WTC11 (cell line): Measurements from ENCODE around the gene CEP57L1. TPM values are rescaled to one million over a fixed set of nuclear protein-coding genes. Genes with fewer than 3 reads are reported as not detected.

Source experiments
- ATAC-seq: fragments of 200-7000 bp; cut with Tn5 transposase; 2 replicates; pipeline ENCODE4 v1.10.0; 2021; ENCODE audit warnings: mild to moderate bottlenecking, moderate library complexity
- CTCF ChIA-PET: fragments of 300-600 bp; sonication (Branson Sonifier 250); formaldehyde crosslinking; loops from one replicate; lab custom pipeline; 2021; ENCODE audit warnings: antibody characterized with exemption; lab: Charles Lee
- POLR2A ChIA-PET: fragments of 350-600 bp; sonication (Branson Sonifier 250); formaldehyde crosslinking; loops from one replicate; lab custom pipeline; 2021; ENCODE audit warnings: antibody characterized with exemption; lab: Charles Lee
- DNase-seq: peaks from one replicate; pipeline ENCODE4 v3.0.0; 2021; ENCODE audit warnings: low spot score
- H3K27ac Mint-ChIP-seq: 2 replicates; pipeline ENCODE4 v1.8.0; 2021; ENCODE audit warnings: mixed read lengths
- H3K27me3 Mint-ChIP-seq: 2 replicates; pipeline ENCODE4 v1.8.0; 2021; ENCODE audit warnings: low read depth, mild to moderate bottlenecking, moderate library complexity, mixed read lengths
- H3K36me3 Mint-ChIP-seq: 2 replicates; pipeline ENCODE4 v1.8.0; 2021; ENCODE audit warnings: mixed read lengths
- H3K4me1 Mint-ChIP-seq: 2 replicates; pipeline ENCODE4 v1.8.0; 2022; ENCODE audit warnings: mixed read lengths
- H3K4me3 Mint-ChIP-seq: 2 replicates; pipeline ENCODE4 v1.8.0; 2021; ENCODE audit warnings: mild to moderate bottlenecking, moderate library complexity, mixed read lengths
- H3K9me3 Mint-ChIP-seq: 2 replicates; pipeline ENCODE4 v1.8.0; 2021; ENCODE audit warnings: mixed read lengths
- ATF6 ChIP-seq: sonication (generic); formaldehyde crosslinking; IDR thresholded peaks from 2 replicates; pipeline ENCODE4 v1.8.1; 2023; ENCODE audit warnings: mild to moderate bottlenecking, missing genetic modification reagents
- CBFB ChIP-seq: sonication (generic); formaldehyde crosslinking; IDR thresholded peaks from 2 replicates; pipeline ENCODE4 v1.8.1; 2022; ENCODE audit warnings: mild to moderate bottlenecking, low read depth, missing genetic modification reagents
- FOXJ3 ChIP-seq: sonication (generic); formaldehyde crosslinking; IDR thresholded peaks from 2 replicates; pipeline ENCODE4 v1.9.0; 2021; ENCODE audit warnings: missing genetic modification reagents, mild to moderate bottlenecking, borderline replicate concordance
- FOXK1 ChIP-seq: sonication (generic); formaldehyde crosslinking; IDR thresholded peaks from 2 replicates; pipeline ENCODE4 v1.8.0; 2022; ENCODE audit warnings: mild to moderate bottlenecking, moderate library complexity, missing genetic modification reagents
- FOXP1 ChIP-seq: sonication (generic); formaldehyde crosslinking; IDR thresholded peaks from 2 replicates; pipeline ENCODE4 v1.8.0; 2022; ENCODE audit warnings: missing genetic modification reagents, mild to moderate bottlenecking, moderate library complexity, borderline replicate concordance
- IRF2 ChIP-seq: sonication (generic); formaldehyde crosslinking; IDR thresholded peaks from 2 replicates; pipeline ENCODE4 v1.8.0; 2022; ENCODE audit warnings: low read depth, missing genetic modification reagents, borderline replicate concordance
- NR3C1 ChIP-seq: sonication (generic); formaldehyde crosslinking; conservative IDR thresholded peaks from 2 replicates; pipeline ENCODE4 v1.8.1; 2023; ENCODE audit warnings: low read depth, mild to moderate bottlenecking, missing genetic modification reagents
- PRDM15 ChIP-seq: sonication (generic); formaldehyde crosslinking; IDR thresholded peaks from 2 replicates; pipeline ENCODE4 v1.8.0; 2022; ENCODE audit warnings: missing genetic modification reagents
- PREB ChIP-seq: sonication (generic); formaldehyde crosslinking; IDR thresholded peaks from 2 replicates; pipeline ENCODE4 v1.8.1; 2022; ENCODE audit warnings: mild to moderate bottlenecking, missing genetic modification reagents, moderate library complexity, borderline replicate concordance
- SMAD3 ChIP-seq: sonication (generic); formaldehyde crosslinking; IDR thresholded peaks from 2 replicates; pipeline ENCODE4 v1.8.0; 2022; ENCODE audit warnings: missing genetic modification reagents, mild to moderate bottlenecking, borderline replicate concordance
- TEAD4 ChIP-seq: sonication (generic); formaldehyde crosslinking; IDR thresholded peaks from 2 replicates; pipeline ENCODE4 v1.8.0; 2022; ENCODE audit warnings: mild to moderate bottlenecking, missing genetic modification reagents
- ZNF121 ChIP-seq: sonication (generic); formaldehyde crosslinking; IDR thresholded peaks from 2 replicates; pipeline ENCODE4 v1.8.0; 2023; ENCODE audit warnings: missing genetic modification reagents
- ZNF416 ChIP-seq: fragments of 250-450 bp; sonication (Bioruptor Pico); IDR thresholded peaks from 2 replicates; pipeline ENCODE4 v1.9.0; 2021; ENCODE audit warnings: mild to moderate bottlenecking, inconsistent platforms
- ZNF425 ChIP-seq: fragments of 250-450 bp; sonication (Bioruptor Pico); conservative IDR thresholded peaks from 2 replicates; pipeline ENCODE4 v1.9.0; 2021; ENCODE audit warnings: mild to moderate bottlenecking
- ZNF532 ChIP-seq: fragments of 250-450 bp; sonication (Bioruptor Pico); IDR thresholded peaks from 2 replicates; pipeline ENCODE4 v1.9.0; 2021; ENCODE audit warnings: mild to moderate bottlenecking, borderline replicate concordance
- ZNF671 ChIP-seq: fragments of 250-450 bp; sonication (Bioruptor Pico); IDR thresholded peaks from 2 replicates; pipeline ENCODE4 v1.8.0; 2021; ENCODE audit warnings: mild to moderate bottlenecking
- total RNA-seq: library from RNA; stranded (reverse); gene quantifications from 3 replicates; pipeline ENCODE4 v1.2.3, GENCODE V29; 2021

The CEP57L1 gene
- total RNA-seq, 1 experiment from 2014 or later = 13.1 TPM

- no peak overlapping the region for H3K4me3 Mint-ChIP-seq
- TF ChIP-seq FOXP1 (CRISPR knock-in tag) (no peak), IRF2 (no peak), FOXJ3 (no peak), ZNF121 (CRISPR knock-in tag) (no peak), ZNF532 (CRISPR knock-in tag) (no peak), NR3C1 (no peak), SMAD3 (CRISPR knock-in tag) (no peak), CBFB (CRISPR knock-in tag) (no peak), ZNF425 (CRISPR knock-in tag) (no peak), TEAD4 (CRISPR knock-in tag) (no peak), ATF6 (CRISPR knock-in tag) (no peak), ZNF671 (CRISPR knock-in tag) (no peak), ZNF416 (no peak), FOXK1 (CRISPR knock-in tag) (no peak), PREB (no peak), PRDM15 (CRISPR knock-in tag) (no peak)
- H3K27me3 Mint-ChIP-seq = no peaks in the 10 kb centered on the region
- no peaks in the 10 kb centered on the region for H3K4me1 Mint-ChIP-seq
- H3K36me3 Mint-ChIP-seq = no peaks in the 10 kb centered on the region
- no peak overlapping the region for H3K27ac Mint-ChIP-seq
- DNase-seq (no peak), ATAC-seq (no peak)
- CTCF ChIA-PET = interaction anchor here (0.6 kb wide), 1 partner anchor 224 kb away, joined by 5 read pairs; no protein-coding TSS in a partner anchor
- POLR2A ChIA-PET = no interaction called here
- no peaks in the 10 kb centered on the region for H3K9me3 Mint-ChIP-seq
Observed at GRCh38 chr6:109170333-109170732, 75.0 kb downstream of the CEP57L1 start.
